Activated CD8-positive, alpha-beta T cell treated with anti-CD3 and anti-CD28 coated beads, Interleukin-2, amount 10 ng/mL, durations not matched to agents 7 days and 5 days (primary cell): ENCODE measurements around the gene THPO. TPM values are rescaled to one million over a fixed set of nuclear protein-coding genes. Genes with fewer than 3 reads are reported as not detected.

Experiments
- ATAC-seq: fragments of 150-1000 bp; cut with Tn5 transposase; one replicate; pipeline ENCODE4 v1.10.0; 2021; ENCODE audit warnings: moderate library complexity
- CTCF ChIA-PET: fragments of 350-600 bp; sonication (Branson Sonifier 250); formaldehyde crosslinking; loops from one replicate; lab custom pipeline; 2021; ENCODE audit warnings: antibody characterized with exemption; lab: Charles Lee
- POLR2A ChIA-PET: fragments of 350-600 bp; sonication (Branson Sonifier 250); formaldehyde crosslinking; loops from one replicate; lab custom pipeline; 2021; ENCODE audit warnings: antibody characterized with exemption; lab: Charles Lee
- DNase-seq: peaks from one replicate; pipeline ENCODE4 v3.0.0-alpha.2; 2020
- H3K27ac Mint-ChIP-seq: one replicate; pipeline ENCODE4 v1.8.0; 2021; ENCODE audit warnings: mild to moderate bottlenecking, mixed read lengths
- H3K27me3 Mint-ChIP-seq: one replicate; pipeline ENCODE4 v1.8.0; 2021; ENCODE audit warnings: low read depth, mixed read lengths
- H3K36me3 Mint-ChIP-seq: one replicate; pipeline ENCODE4 v1.8.0; 2021; ENCODE audit warnings: low read depth, mixed read lengths
- H3K4me1 Mint-ChIP-seq: one replicate; pipeline ENCODE4 v1.8.0; 2021; ENCODE audit warnings: low read depth, mixed read lengths
- H3K4me3 Mint-ChIP-seq: one replicate; pipeline ENCODE4 v1.8.0; 2021; ENCODE audit warnings: mild to moderate bottlenecking, mixed read lengths
- H3K9me3 Mint-ChIP-seq: one replicate; pipeline ENCODE4 v1.8.0; 2022; ENCODE audit warnings: mixed read lengths; ENCODE audit not compliant: insufficient read depth
- total RNA-seq, 2 experiments: library from RNA; stranded (reverse); gene quantifications; one replicate each; pipeline ENCODE4 v1.2.3, GENCODE V29; 2021

The THPO gene
- total RNA-seq, 2 experiments from 2014 or later, result not detected

DNA sequence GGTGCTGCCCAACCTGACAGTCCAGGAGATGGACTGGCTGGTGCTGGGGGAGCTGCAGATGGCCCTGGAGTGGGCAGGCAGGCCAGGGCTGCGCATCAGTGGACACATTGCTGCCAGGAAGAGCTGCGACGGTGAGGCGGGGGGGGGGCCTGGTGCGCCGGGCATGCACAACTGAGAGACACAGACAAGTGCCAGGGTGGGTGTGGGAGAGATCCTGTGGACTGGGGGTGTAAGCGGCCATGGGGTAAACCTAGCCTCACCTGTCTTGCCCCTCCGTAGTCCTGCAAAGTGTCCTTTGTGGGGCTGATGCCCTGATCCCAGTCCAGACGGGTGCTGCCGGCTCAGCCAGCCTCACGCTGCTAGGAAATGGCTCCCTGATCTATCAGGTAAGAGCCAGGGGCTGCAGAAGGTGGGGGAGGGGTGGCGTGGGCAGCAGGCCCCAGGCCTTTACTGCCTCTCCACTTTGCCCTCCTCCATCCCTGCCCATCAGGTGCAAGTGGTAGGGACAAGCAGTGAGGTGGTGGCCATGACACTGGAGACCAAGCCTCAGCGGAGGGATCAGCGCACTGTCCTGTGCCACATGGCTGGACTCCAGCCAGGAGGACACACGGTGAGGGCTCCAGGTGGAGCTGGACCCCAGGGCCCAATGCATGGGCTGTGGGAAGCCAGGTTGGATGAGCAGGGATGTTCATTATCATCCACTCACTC is 5.2 kb upstream of the THPO start:
- Mint-ChIP-seq H3K4me1 (peaks cover 3% of the 10 kb centered on the region), H3K36me3 (no peaks in the 10 kb centered on the region), H3K9me3 (no peaks in the 10 kb centered on the region), H3K27ac (no peak overlapping the region), H3K4me3 (no peak overlapping the region), H3K27me3 (peaks cover 39% of the 10 kb centered on the region)
- DNase-seq, result no peak
- ChIA-PET POLR2A (interaction anchor here (1.0 kb wide), 1 partner anchor 13 kb away, joined by 3 read pairs; no protein-coding TSS in a partner anchor), CTCF (interaction anchor here (1.1 kb wide), 1 partner anchor 157 kb away, joined by 3 read pairs; no protein-coding TSS in a partner anchor)
- ATAC-seq, result no peak

DNA sequence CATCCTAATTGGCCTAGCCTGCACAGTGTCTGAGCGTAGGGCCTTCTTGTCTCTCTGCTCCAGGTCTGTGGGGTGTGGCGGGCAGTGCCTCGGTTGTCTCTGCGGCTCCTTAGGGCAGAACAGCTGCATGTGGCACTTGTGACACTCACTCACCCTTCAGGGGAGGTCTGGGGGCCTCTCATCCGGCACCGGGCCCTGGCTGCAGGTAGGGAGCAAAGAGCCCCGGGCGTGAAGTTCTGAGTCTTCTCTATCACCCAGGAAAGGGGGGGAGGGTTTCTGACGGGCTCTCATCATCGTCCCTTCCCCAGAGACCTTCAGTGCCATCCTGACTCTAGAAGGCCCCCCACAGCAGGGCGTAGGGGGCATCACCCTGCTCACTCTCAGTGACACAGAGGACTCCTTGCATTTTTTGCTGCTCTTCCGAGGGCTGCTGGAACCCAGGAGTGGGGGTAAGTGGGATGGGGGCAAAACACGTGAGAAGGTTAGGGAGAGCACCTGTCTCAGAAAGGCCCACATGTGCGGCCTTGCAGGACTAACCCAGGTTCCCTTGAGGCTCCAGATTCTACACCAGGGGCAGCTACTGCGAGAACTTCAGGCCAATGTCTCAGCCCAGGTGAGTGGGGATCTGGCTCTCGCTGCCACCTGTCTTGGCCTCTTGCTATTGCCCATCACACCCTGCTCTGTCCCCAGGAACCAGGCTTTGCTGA is 4.5 kb upstream of the THPO start:
- CTCF ChIA-PET, result interaction anchor here (1.2 to 2.5 kb wide), 2 partner anchors 11 to 30 kb away, joined by 3 to 11 read pairs; no protein-coding TSS in a partner anchor
- H3K27ac Mint-ChIP-seq, result no peak overlapping the region
- POLR2A ChIA-PET, result no interaction called here
- DNase-seq, result no peak
- H3K9me3 Mint-ChIP-seq, result no peaks in the 10 kb centered on the region
- H3K4me3 Mint-ChIP-seq, result no peak overlapping the region
- no peak for ATAC-seq
- H3K36me3 Mint-ChIP-seq, result no peaks in the 10 kb centered on the region
- peaks cover 44% of the 10 kb centered on the region for H3K27me3 Mint-ChIP-seq
- peaks cover 3% of the 10 kb centered on the region for H3K4me1 Mint-ChIP-seq

DNA sequence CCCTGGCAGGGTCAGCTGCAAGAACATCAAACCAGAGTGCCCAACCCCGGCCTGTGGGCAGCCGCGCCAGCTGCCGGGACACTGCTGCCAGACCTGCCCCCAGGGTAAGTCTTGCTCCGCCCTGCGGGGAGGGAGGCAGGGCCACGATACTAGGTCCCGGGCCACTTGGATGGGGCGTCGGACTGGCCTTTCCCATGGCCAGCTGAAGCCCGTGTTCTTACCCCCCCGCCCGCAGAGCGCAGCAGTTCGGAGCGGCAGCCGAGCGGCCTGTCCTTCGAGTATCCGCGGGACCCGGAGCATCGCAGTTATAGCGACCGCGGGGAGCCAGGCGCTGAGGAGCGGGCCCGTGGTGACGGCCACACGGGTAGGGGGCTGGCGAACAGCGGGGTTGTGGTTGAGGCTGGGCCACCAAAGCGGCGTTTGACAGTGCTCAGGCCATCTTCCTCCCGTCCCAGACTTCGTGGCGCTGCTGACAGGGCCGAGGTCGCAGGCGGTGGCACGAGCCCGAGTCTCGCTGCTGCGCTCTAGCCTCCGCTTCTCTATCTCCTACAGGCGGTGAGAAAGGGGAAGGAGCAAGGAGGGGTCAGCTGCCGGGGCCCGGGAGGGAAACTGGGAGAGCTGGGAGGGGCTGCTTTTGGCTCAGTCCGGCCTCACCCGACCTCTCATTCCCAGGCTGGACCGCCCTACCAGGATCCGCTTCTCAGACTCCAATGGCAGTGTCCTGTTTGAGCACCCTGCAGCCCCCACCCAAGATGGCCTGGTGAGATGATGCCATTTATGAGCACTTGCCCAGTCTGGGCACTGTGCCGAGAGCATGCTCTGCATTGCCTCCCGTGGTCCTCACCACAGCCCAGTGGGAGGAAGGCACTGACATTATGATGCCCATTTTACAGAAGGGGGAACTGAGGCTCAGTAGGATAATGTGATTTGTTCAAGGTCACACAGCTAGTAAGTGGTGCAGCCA is 3.5 kb upstream of the THPO start:
- ChIA-PET POLR2A (no interaction called here), CTCF (interaction anchor here (0.7 to 2.5 kb wide), 3 partner anchors 10 to 132 kb away, joined by 3 to 11 read pairs (median 4); no protein-coding TSS in a partner anchor)
- Mint-ChIP-seq H3K27me3 (peaks cover 50% of the 10 kb centered on the region), H3K9me3 (no peaks in the 10 kb centered on the region), H3K4me1 (peaks cover 3% of the 10 kb centered on the region), H3K4me3 (no peak overlapping the region), H3K27ac (no peak overlapping the region), H3K36me3 (no peaks in the 10 kb centered on the region)
- DNase-seq, result no peak
- peak; percentile 38 for ATAC-seq

DNA sequence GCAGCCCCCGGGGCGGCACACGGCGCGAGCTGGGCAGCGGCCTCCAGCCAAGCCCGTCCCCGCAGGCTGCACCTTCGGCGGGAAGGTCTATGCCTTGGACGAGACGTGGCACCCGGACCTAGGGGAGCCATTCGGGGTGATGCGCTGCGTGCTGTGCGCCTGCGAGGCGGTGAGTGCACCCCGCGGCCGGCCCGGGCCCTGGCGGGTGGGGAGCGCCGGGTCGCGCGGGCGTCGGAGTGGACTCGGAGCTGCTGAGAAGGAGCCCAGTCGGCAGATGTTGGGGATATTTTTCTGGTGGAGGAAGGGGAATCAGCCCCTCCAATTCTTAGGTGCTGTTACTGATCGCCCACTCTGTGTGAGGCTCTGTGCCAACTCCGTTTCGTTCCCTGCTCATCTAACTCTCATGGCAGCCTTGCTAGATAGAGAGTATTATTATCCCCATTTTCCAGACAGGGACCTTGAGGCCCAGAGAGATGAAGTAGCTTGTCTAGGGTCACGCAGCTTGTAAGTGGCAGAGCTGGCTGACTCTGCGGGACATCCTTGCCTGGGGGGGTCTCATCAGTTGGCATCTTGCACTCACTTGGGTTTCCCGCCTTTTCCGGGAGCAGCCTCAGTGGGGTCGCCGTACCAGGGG is 2.7 kb upstream of the THPO start:
- CTCF ChIA-PET, result interaction anchor here (0.7 to 2.5 kb wide), 2 partner anchors 9 to 133 kb away, joined by 4 to 11 read pairs; no protein-coding TSS in a partner anchor
- peak; percentile 37 for ATAC-seq
- H3K9me3 Mint-ChIP-seq, result no peaks in the 10 kb centered on the region

DNA sequence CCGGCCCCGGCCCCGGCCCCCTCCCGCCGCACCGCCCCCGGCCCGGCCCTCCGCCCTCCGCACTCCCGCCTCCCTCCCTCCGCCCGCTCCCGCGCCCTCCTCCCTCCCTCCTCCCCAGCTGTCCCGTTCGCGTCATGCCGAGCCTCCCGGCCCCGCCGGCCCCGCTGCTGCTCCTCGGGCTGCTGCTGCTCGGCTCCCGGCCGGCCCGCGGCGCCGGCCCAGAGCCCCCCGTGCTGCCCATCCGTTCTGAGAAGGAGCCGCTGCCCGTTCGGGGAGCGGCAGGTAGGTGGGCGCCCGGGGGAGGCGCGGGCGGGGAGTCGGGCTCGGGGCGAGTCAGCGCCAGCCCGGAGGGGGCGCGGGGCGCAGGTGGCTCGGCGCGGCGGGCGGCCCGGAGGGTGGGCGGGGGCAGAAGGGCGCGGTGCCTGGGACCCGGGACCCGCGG is 2.2 kb upstream of the THPO start:
- POLR2A ChIA-PET, result no interaction called here
- CTCF ChIA-PET, result interaction anchor here (2.5 kb wide), 1 partner anchor 8 kb away, joined by 11 read pairs; no protein-coding TSS in a partner anchor
- ATAC-seq, result peak; percentile 38
- H3K27ac Mint-ChIP-seq, result no peak overlapping the region
- no peaks in the 10 kb centered on the region for H3K9me3 Mint-ChIP-seq
- no peak for DNase-seq
- peaks cover 52% of the 10 kb centered on the region for H3K27me3 Mint-ChIP-seq
- no peak overlapping the region for H3K4me3 Mint-ChIP-seq
- no peaks in the 10 kb centered on the region for H3K36me3 Mint-ChIP-seq
- peaks cover 3% of the 10 kb centered on the region for H3K4me1 Mint-ChIP-seq

More for the DNA sequence above, 2.7 kb upstream of the THPO start:
- Mint-ChIP-seq H3K4me1 (peaks cover 3% of the 10 kb centered on the region), H3K27me3 (peaks cover 50% of the 10 kb centered on the region), H3K36me3 (no peaks in the 10 kb centered on the region), H3K4me3 (peak overlapping the region; percentile 13), H3K27ac (no peak overlapping the region)
- DNase-seq, result no peak
- POLR2A ChIA-PET, result no interaction called here

DNA sequence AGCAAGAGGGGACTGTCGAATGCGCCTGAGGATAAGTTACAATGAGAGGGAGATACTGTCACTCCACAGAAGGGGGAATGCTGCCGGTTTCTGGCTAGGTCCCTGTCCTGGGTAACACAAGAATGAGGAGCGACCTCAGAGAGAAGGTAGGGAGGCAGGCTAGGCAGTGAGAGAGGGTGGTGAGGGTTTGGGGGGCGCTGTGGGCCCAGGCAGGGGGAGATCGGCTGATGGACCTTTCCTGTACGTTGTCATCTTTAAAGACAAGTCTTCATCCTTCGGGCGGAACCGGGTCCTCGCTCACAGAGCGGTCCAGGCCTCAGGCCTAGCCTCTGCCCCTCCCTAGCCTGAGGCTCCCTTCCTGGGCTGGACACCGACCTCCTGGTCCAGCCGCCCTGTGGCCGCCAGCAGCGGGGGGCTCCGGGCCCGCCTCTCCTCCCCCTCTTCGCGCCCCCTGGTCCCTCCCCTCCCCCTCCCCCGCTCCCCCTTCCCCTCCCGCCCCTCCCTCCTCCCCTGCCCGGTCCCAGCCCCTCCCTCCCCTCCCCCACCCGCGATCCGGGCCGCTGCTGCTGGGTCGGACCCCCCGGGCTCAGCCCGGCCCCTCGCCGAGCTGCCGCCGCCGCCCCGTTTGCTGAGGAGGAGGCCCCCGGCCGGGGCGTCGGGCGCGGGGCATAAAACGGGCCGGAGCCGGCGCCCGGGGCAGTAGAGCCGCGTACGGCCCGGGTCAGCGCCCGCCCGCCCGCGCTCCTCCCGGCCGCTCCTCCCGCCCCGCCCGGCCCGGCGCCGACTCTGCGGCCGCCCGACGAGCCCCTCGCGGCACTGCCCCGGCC is 1.6 kb upstream of the THPO start, which contains the start of gene CHRD:
TSS of gene CHRD (plus strand) at position 697 of the 827 bp plus-strand sequence. CDS start 265 bp downstream, outside the sequence.
- peak within 1 kb of the TSS; percentile 13 for H3K4me3 Mint-ChIP-seq
- no peaks in the 10 kb centered on the region for H3K36me3 Mint-ChIP-seq
- DNase-seq (no peak), ATAC-seq (no peak)
- H3K27me3 Mint-ChIP-seq, result peaks cover 52% of the 10 kb centered on the region
- H3K4me1 Mint-ChIP-seq, result peaks cover 3% of the 10 kb centered on the region
- no peaks in the 10 kb centered on the region for H3K9me3 Mint-ChIP-seq
- POLR2A ChIA-PET, result interaction anchor here (0.5 kb wide), 1 partner anchor 59 kb away, joined by 3 read pairs; no protein-coding TSS in a partner anchor
- no peak within 1 kb of the TSS for H3K27ac Mint-ChIP-seq
- CTCF ChIA-PET, result no interaction called here

DNA sequence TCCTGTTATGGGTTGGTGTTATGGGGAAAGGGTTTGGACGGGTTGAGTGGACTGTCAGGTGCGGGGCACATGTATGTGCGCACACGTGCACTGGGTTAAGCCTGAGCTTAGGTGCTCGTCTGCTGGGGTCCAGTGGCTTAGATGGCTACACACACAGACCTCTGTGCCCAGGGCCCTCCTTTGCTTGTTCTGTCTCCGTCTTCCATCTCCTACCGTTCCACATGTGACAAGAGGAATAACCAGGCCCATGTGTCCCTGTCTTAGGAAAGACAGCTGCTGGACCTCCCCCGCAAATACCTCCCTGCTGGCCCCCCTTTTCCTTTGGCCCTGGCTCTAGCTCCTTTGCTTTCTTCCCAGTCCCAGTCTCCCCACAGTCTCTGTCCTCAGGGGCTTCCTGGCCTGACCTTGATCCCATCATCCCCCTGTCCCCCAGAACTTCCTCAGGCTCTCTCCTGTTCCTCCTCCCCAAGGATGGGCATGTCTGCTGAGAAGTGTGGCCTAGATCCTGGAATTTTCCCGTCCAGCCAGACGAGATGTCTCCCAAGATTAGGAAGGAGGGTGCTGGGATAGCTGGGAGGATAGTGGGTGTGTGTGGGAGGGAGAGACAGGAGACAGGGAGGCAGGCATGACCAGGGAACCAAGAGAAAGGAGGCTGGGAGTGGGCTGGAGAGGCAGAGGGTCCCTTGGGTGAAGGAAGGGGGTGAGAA is 797 bp upstream of the THPO start:
- ATAC-seq, result no peak
- CTCF ChIA-PET, result no interaction called here
- Mint-ChIP-seq H3K4me1 (peaks cover 3% of the 10 kb centered on the region), H3K4me3 (no peak overlapping the region), H3K27ac (no peak overlapping the region), H3K36me3 (no peaks in the 10 kb centered on the region), H3K27me3 (peaks cover 55% of the 10 kb centered on the region), H3K9me3 (no peaks in the 10 kb centered on the region)
- POLR2A ChIA-PET, result interaction anchor here (0.5 kb wide), 1 partner anchor 60 kb away, joined by 3 read pairs; no protein-coding TSS in a partner anchor
- no peak for DNase-seq

DNA sequence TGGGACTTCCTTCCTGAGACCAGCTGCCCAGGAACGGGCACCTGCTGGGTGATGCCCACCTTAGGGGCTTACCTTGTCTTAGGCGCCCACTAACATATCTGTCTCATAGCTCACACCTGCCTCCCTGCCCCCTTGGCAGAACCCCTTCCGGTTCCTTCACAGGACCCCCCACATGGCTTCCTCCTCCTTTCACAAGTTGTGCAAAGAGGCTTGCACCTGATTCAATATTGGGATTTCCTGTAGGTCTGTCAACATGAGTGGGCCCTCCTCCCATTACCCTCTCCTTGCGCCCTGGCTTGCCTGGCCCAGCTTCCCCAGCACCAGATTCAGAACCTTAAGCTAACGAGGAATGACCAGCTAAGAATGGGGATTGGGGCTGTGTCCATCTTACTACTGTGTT is 633 bp downstream of the THPO start:
- Mint-ChIP-seq H3K9me3 (no peaks in the 10 kb centered on the region), H3K4me3 (no peak overlapping the region), H3K36me3 (no peaks in the 10 kb centered on the region), H3K27me3 (peaks cover 50% of the 10 kb centered on the region), H3K4me1 (peaks cover 3% of the 10 kb centered on the region), H3K27ac (no peak overlapping the region)
- ChIA-PET CTCF (interaction anchor here (0.6 to 0.9 kb wide), 2 partner anchors 135 to 163 kb away, joined by 3 to 4 read pairs; no protein-coding TSS in a partner anchor), POLR2A (no interaction called here)
- ATAC-seq, result no peak
- DNase-seq, result no peak

DNA sequence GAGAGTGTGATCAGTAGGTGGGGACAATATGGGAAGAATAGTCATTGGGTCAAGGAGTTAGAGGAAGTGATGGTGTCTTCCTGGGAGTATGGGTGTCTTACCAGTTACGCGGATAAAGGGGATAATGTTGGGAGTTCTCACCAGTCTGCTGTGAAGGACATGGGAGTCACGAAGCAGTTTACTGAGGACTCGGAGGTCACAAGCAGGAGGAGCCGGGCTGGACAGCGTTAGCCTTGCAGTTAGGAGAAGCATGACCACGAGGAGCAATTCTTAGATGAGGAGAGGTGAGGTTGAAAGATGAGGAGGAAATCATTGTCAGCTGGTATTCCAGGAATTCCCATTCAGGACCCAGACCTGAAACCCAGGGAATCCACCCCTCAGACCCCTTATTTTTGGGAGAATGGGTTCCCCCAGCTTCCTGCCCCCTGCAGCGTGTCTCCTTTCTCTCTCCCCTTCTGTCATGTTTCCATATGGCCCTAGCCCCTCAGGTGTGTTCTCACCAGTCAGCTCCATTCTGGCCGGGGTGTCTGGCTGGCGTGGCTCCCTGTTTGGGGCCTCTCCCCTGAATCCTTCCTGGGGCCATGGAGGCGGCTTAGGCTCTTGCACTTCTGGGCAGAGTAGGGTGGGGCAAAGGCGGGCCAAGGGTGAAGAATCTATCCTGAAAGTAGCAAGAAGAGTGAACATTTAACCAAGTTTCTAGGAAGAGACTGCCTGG is 2.1 kb downstream of the THPO start:
- H3K4me1 Mint-ChIP-seq, result peaks cover 8% of the 10 kb centered on the region
- no peak for ATAC-seq
- DNase-seq, result no peak
- no peak overlapping the region for H3K27ac Mint-ChIP-seq
- ChIA-PET POLR2A (no interaction called here), CTCF (interaction anchor here (2.4 kb wide), 1 partner anchor 138 kb away, joined by 7 read pairs; no protein-coding TSS in a partner anchor)
- no peak overlapping the region for H3K4me3 Mint-ChIP-seq
- H3K36me3 Mint-ChIP-seq, result no peaks in the 10 kb centered on the region
- H3K27me3 Mint-ChIP-seq, result peaks cover 36% of the 10 kb centered on the region
- no peaks in the 10 kb centered on the region for H3K9me3 Mint-ChIP-seq
